ENCODE results near the gene IL19.

IL19 gene

DNA sequence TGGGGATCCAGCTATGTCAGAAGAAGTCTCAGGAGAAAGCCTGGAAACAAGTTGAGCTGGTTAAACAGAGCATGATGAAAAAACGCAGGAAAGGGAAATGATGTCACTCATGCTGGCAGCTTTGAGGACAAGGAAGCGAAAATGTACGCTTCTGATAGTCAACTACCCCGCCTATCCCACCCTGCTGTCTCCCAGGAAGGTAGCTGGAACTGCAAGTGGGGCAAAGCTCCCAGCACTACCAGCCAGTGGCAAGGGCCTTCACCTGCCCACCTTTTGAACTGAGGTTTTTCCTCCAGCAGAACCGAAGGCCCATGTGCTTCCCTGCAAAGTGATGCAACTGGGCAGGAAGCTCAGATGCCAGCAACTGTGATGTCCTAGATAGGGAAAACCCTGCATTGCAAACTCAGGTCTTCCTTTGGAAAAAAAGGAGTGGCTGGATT lies 88.5 kb downstream of the IL19 start:
- DNase-seq (ENCODE audit: low read depth), result no peak

- DNase-seq (ENCODE audit: low read depth), result no peak
Observed at GRCh38 chr1:206860165-206860564, 89.6 kb downstream of the IL19 start.

- no peak for DNase-seq (ENCODE audit: low read depth)
Observed at GRCh38 chr1:206863266-206863665, 92.7 kb downstream of the IL19 start.

DNA sequence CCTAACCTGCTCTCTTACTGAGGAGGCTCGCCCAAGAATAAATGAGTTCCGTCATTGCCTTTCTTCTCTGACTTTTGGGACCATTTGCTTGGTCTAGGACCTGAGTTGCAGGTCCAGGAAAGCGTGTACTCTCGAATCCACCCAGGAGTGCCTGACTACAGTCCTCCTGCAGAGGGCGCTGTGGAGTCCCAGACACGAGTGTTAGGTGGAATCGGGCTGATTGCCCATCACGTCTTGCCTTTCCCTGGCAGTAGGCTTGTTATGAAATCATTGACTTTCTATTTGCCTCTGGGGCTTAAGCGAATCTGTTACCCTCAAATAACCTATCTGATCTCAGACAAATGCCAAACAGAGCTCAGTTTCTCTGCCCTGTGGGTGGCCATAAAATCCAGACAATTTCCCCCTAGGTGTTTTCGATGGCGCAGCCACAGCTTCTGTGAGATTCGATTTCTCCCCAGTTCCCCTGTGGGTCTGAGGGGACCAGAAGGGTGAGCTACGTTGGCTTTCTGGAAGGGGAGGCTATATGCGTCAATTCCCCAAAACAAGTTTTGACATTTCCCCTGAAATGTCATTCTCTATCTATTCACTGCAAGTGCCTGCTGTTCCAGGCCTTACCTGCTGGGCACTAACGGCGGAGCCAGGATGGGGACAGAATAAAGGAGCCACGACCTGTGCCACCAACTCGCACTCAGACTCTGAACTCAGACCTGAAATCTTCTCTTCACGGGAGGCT lies 94.5 kb downstream of the IL19 start, which contains the start of gene IL20:
IL20 (plus strand) TSS at position 685 of the 733 bp plus-strand sequence. CDS start 230 bp downstream, outside the sequence.
- DNase-seq (ENCODE audit: low read depth), result peak; percentile 53

GRCh38 chr1:206866062-206866461 lies 95.5 kb downstream of the IL19 start:
- no peak for DNase-seq (ENCODE audit: low read depth)

- DNase-seq (ENCODE audit: low read depth), result no peak
Observed at GRCh38 chr1:206867239-206867638, 96.7 kb downstream of the IL19 start.

DNA sequence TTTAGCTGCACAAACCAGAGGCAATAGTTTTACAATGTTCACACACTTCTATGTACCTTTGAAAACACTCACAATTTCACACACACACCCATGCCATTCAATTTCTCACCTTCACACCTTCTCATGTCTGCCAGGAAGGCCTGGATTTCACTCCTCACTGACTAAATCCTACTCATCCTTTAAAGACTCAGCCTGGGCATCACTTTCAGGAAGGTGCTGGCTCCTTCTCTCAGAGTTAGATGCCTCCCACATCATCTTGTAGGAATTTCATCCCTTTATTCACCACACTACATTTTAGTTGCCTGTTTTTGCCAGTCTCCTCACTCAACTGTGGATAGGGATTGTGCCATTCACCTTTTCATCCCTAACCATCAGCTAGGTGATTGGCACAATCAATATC lies 97.1 kb downstream of the IL19 start:
- no peak for DNase-seq (ENCODE audit: low read depth)

DNA sequence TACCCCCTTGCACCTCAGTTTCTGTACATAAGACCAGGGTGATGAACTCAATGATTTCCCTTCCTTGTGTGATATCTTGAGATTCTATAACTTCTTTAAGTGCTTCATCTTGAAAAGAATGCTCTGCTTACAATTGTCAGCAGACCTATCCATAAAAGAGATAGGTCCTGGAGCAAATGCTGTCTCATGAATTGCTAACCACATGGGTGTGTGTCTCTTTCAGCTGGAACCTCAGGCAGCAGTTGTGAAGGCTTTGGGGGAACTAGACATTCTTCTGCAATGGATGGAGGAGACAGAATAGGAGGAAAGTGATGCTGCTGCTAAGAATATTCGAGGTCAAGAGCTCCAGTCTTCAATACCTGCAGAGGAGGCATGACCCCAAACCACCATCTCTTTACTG lies 97.7 kb downstream of the IL19 start:
- DNase-seq (ENCODE audit: low read depth), result no peak

- no peak for DNase-seq (ENCODE audit: low read depth)
Observed at GRCh38 chr1:206872139-206872538, 101.6 kb downstream of the IL19 start.

DNA sequence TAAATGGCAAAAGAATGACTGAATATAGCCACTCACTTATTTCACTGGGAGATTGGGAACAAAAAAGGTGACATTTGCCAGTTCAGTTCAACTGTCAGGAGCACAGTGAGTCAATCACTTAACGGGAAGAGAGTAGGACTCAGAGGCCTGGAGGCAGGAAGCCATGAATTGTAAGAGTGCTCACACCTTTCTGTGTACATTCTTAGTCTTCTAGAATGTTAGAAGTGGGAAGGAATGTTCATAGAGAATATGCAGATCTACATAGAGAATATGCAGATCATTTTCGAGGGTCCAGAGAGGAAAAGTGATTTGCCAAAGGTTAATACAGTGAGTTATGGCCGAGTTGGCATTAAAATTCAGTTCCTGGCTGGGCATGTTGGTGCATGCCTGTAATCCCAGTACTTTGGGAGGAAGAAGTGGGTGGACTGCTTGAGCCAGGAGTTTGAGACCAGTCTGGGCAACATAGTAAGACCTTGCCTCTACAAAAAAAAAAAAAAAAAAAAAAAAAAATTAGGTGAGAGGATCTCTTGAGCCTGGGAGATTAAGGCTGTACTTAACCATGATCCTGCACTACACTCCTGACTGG lies 103.1 kb downstream of the IL19 start:
- DNase-seq (ENCODE audit: low read depth), result no peak

DNA sequence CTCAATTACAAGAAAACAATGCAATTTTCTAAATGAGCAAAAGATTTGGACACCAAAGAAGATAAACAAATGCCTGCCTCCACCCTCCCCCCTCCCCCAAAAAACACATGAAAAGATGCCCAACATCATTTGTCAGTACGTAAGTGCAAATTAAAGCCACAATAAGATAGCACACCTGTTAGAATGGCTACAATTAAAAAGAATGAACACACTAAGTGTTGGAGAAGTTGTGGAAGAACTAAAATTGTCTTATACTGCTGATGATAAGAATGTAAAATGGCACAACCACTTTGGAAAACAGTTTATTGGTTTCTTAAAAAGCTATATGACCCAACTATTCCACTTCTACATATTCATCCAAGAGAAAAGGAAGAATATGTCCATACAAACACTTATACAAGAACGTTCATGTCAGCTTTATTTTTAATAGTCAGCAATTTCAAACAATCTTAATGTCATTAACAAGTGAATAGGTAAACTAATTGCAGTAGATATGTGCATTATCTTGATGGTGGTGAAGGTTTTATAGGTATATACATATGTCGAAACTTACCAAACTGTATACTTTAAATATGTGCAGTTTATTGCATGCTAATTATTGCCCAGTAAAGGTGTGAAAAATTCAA lies 105.3 kb downstream of the IL19 start:
- DNase-seq (ENCODE audit: low read depth), result no peak

GRCh38 chr1:206878456-206878855 lies 107.9 kb downstream of the IL19 start:
- no peak for DNase-seq (ENCODE audit: low read depth)

GRCh38 chr1:206880314-206880713 lies 109.7 kb downstream of the IL19 start:
- DNase-seq (ENCODE audit: low read depth), result no peak

DNA sequence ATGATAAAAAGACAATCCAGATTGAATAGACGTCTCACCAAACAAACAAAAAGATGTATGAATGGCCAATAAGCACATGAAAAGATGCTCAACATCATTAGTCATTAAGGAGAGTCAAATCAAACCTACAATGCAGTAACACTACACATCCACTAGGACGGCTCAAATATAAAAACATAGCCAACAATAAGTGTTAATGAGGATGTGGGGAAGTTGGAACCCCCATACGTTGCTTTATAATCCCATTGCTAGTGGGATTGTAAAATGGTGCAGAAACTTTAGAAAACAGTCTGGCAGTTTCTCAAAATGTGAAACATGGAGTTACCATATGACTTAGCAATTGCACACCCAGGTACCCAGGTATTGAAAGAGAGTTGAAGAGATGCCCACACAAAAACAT lies 112.0 kb downstream of the IL19 start:
- DNase-seq (ENCODE audit: low read depth), result no peak

DNA sequence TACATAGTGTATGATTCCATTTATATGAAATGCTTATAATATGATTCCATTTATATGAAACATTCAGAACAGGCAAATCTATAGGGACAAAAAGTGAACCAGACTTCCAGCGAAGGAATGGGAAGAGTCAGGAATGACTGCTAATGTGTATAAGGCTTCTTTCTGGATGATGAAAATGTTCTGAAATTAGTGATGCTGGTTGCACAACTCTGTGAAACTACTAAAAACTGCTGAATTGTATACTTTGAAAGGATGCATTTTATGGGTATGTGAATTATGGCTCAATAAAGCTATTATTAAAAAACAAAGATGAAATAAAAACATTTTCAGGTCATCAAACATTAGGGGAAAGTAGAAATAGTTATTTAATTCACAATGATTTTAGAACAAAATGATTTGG lies 112.6 kb downstream of the IL19 start:
- DNase-seq (ENCODE audit: low read depth), result no peak

- DNase-seq (ENCODE audit: low read depth), result no peak
Observed at GRCh38 chr1:206883876-206884275, 113.3 kb downstream of the IL19 start.

DNA sequence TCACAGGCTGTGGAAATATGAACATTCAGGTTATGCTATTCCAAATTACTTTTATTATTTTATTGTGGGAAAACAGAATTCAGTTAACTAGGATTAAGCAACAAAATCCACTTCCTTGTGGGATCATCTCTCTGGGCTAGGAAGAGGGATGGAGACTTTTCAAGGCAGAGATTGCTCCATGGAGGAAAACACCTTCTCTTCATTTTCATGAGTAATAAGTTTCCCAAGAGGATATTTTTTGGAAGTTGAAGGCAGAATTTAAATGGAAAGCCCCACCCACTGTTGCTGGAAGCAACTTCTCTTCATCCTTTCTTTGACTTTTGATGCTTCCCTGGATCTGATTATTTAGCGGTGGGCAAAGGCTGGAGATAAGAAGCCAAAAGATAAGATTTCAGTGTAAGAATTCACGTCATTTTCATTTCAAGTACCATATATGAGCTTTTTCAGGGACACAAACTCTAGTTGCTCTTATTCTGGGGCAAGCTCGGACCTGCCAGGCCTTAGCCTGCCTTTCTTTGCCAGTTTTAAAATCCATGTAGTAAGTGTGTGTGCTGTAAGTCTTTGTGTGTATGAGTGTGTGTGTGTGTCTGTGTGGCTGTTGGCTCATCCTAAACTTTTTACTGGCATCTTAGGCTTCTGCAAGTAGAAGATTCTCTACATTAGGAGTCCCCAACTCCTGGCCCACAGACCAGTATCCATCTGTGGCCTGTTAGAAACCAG lies 114.9 kb downstream of the IL19 start:
- DNase-seq (ENCODE audit: low read depth), result no peak

- DNase-seq (ENCODE audit: low read depth), result no peak
Observed at GRCh38 chr1:206886831-206887230, 116.3 kb downstream of the IL19 start.

DNA sequence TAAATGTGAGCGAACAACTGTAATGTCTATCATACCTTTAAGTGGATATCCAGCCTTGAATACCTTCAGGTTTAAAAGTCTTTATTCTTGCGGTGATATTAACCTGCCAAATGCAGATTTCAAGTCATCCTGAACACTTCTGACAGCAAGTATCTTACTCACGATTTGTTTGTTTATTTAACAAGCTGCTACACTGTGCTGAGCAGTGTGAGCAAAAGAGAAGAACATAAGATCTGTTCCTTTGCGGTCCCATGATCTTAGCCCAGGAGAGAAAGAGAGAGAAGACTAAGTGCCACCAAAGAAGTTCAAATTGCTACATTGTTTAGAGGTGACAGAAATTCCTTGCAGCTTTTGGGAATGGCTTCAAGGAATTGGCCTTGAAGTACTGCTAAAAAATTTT lies 117.1 kb downstream of the IL19 start:
- DNase-seq (ENCODE audit: low read depth), result no peak

DNA sequence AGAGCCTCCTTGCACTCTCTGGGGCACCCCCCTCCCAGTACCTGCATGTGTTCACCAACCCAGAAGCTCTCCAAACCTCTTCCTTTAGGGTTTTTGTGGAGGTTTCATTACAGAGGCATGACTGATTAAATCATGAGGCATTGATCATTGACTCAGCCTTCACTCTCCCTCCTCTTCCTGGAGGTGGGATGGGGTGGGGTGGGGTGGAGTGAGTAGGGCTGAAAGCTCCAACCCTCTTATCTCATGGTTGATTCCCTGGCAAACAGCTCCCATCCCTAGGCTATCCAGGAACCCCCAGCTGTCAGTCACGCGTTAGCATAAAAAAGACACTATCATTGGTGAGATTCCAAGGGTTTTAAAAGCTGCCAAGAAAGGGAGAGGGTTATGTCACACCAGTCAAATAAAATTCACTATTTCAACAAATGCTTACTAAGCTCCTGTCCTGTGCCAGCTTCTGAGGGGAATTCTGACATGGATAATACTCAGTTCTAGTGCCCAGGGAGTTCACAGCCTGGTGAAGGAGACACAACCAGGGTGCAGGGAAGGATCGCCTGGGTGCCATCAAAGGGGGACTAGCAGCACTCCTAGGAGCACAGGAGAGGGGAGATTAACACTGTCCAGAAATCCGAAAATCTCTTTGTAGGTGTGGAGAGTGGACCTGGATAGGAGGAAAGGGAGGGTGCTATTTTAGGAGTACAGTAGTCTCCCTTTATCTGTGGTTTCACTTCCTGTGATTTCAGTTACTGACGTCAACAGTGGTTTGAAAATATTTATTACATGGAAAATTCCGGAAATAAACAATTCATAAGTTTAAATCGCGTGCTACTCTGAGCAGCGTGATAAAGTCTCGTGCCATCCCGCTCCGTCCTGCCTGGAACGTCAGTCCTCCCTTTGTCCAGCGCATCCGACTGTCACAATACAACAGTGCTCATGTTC lies 119.8 kb downstream of the IL19 start:
- no peak for DNase-seq (ENCODE audit: low read depth)

DNA sequence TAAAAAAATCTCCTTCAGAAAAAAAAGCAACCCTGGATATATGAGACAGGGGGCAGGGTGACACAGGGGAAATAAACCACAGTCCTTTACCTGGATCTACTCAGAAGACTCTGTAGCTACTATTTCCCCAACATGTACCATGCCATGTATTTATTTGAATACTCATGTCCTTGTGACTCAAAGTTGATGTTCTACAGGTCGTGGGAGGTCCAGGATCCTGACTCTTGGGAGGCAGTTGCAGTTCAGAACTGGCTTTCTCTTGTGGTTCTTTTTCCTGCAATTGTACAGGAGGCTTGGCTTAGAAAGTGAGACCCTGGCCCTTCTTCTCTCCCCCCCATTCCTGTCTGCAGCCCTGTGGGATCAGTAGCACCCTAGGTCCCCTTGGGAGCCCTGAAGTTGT lies 120.8 kb downstream of the IL19 start:
- DNase-seq (ENCODE audit: low read depth), result no peak

Measured in T-helper 22 cell (primary cell).